Right ventricle myocardium inferior (tissue), 1 donor: Measurements from ENCODE around the gene AGAP3. TPM values are rescaled to one million over a fixed set of nuclear protein-coding genes. Genes with fewer than 3 reads are reported as not detected.

ENCODE experiments used
- ATAC-seq: fragments of 200-7000 bp; cut with Tn5 transposase; one replicate; pipeline ENCODE4 v1.9.1; 2020; ENCODE audit warnings: mild to moderate bottlenecking, moderate library complexity
- DNase-seq: peaks from one replicate; pipeline ENCODE4 v3.0.0; 2021; ENCODE audit errors: missing footprints
- intact Hi-C: fragments of 100-400 bp; cut with DNase I; formaldehyde crosslinking; loops from one replicate; pipeline ENCODE4 v1.11.0; 2022
- total RNA-seq: library from RNA; stranded (reverse); fragmentation: NEBNext Ultra II Directional; extraction: Animal tissue kit (Norgen Biotek cat#: 25700); gene quantifications from one replicate; pipeline ENCODE4 v1.2.1, GENCODE V29; 2021
- donor health status: DM: no; HTN: yes; CAD: no; lungs with severe emphysema.

The AGAP3 gene
- total RNA-seq, 1 donor from 2014 or later = 57.4 TPM

GRCh38 chr7:151081170-151082101 is 4.8 kb upstream of the AGAP3 start:
- DNase-seq (peak; percentile 73), ATAC-seq (peak; percentile 5)
- intact Hi-C loops = loop anchor here (2.0 kb wide), 1 partner anchor 23 kb away; the partner anchor contains the start of gene SLC4A2

GRCh38 chr7:151082141-151083070 is 3.9 kb upstream of the AGAP3 start:
- DNase-seq (peak; percentile 64), ATAC-seq (no peak)
- intact Hi-C loops = loop anchor here (2.0 kb wide), 1 partner anchor 24 kb away; the partner anchor contains the start of gene SLC4A2

- intact Hi-C loops = loop anchor here (2.0 kb wide), 1 partner anchor 24 kb away; the partner anchor contains the start of gene SLC4A2
- peak; percentile 95 for DNase-seq
- ATAC-seq = peak; percentile 27
These were observed 3.0 kb upstream of the AGAP3 start, which contains the start of gene TMUB1 for GRCh38 chr7:151083071-151083823. Gene TMUB1, minus strand, starts transcription at chr7:151083493. Its CDS starts 930 bp downstream, at chr7:151082563.

GRCh38 chr7:151083824-151084160 is 2.5 kb upstream of the AGAP3 start:
- intact Hi-C loops = loop anchor here (2.0 kb wide), 1 partner anchor 25 kb away; the partner anchor contains the start of gene SLC4A2
- DNase-seq (no peak), ATAC-seq (no peak)

- ATAC-seq = no peak
- DNase-seq = peak; percentile 34
- intact Hi-C loops = no loop called here
These were observed 965 bp upstream of the AGAP3 start for GRCh38 chr7:151085329-151085690.

GRCh38 chr7:151086802-151087244 is 548 bp downstream of the AGAP3 start:
- DNase-seq = peak; percentile 79
- no peak for ATAC-seq
- intact Hi-C loops = loop anchor here (2.0 kb wide), 1 partner anchor 140 kb away; the partner anchor contains the start of gene ABCF2

- peak; percentile 79 for DNase-seq
- peak; percentile 69 for ATAC-seq
- intact Hi-C loops = loop anchor here (2.0 kb wide), 1 partner anchor 139 kb away; the partner anchor contains the start of gene ABCF2
These were observed 1.2 kb downstream of the AGAP3 start for GRCh38 chr7:151087245-151088018.

GRCh38 chr7:151088019-151088855 is 2.0 kb downstream of the AGAP3 start:
- ATAC-seq (no peak), DNase-seq (peak; percentile 56)
- intact Hi-C loops = no loop called here

GRCh38 chr7:151088856-151089699 is 2.8 kb downstream of the AGAP3 start:
- DNase-seq (peak; percentile 88), ATAC-seq (peak; percentile 34)
- intact Hi-C loops = loop anchor here (1.0 kb wide), 1 partner anchor 20 kb away; no protein-coding TSS in a partner anchor

GRCh38 chr7:151089893-151090730 is 3.8 kb downstream of the AGAP3 start:
- no peak for ATAC-seq
- intact Hi-C loops = loop anchor here (1.0 kb wide), 1 partner anchor 19 kb away; no protein-coding TSS in a partner anchor
- DNase-seq = peak; percentile 50

GRCh38 chr7:151091003-151091402 is 4.7 kb downstream of the AGAP3 start:
- no peak for ATAC-seq
- peak; percentile 20 for DNase-seq
- intact Hi-C loops = no loop called here

GRCh38 chr7:151091431-151091830 is 5.2 kb downstream of the AGAP3 start:
- DNase-seq (peak; percentile 30), ATAC-seq (no peak)
- intact Hi-C loops = no loop called here

- DNase-seq (peak; percentile 37), ATAC-seq (no peak)
- intact Hi-C loops = no loop called here
These were observed 5.7 kb downstream of the AGAP3 start for GRCh38 chr7:151091988-151092387.

GRCh38 chr7:151093748-151094147 is 7.5 kb downstream of the AGAP3 start:
- DNase-seq (peak; percentile 60), ATAC-seq (no peak)
- intact Hi-C loops = no loop called here

- ATAC-seq (no peak), DNase-seq (no peak)
- intact Hi-C loops = no loop called here
These were observed 8.4 kb downstream of the AGAP3 start for GRCh38 chr7:151094675-151095074.
